ENCODE measurements around the gene MED26. TPM values are rescaled to one million over a fixed set of nuclear protein-coding genes. Genes with fewer than 3 reads are reported as not detected.

MED26 gene
- total RNA-seq, 3 donors from 2014 or later = 5.6 to 10.0 (median 7.5) TPM

- no peak for TF ChIP-seq POLR2AphosphoS5 (IDR thresholded peaks at IDR 0.05)
- no peak for TF ChIP-seq CTCF (IDR thresholded peaks at IDR 0.05)
- TF ChIP-seq POLR2A (IDR thresholded peaks at IDR 0.05) = no peak
- no peaks in the 10 kb centered on the region for H3K9me3 ChIP-seq
- no peaks in the 10 kb centered on the region for H3K27me3 ChIP-seq
- no peaks in the 10 kb centered on the region for H3K36me3 ChIP-seq
- H3K4me1 ChIP-seq = peaks cover 0 to 9% of the 10 kb centered on the region in 2 donors
- H3K27ac ChIP-seq = peak within 1 kb of the TSS; percentile 84 to 95
- peak within 1 kb of the TSS; percentile 70 to 90 (median 73) for H3K4me3 ChIP-seq
- intact Hi-C loops (cut with DNase I; ENCODE audit: low total_unique reads) = loop anchor here (5.0 kb wide), 2 partner anchors 1621 to 1636 kb away; partner anchors contain the start of gene JUND
- DNase-seq (ENCODE audit: low spot score in 2 of 2) = peak; percentile 30 to 52
Measured at GRCh38 chr19:16660763-16661479, 32.9 kb upstream of the MED26 start, which contains the start of gene TMEM38A. TMEM38A (plus strand) TSS chr19:16661139; CDS start chr19:16661218, 79 bp downstream.

- peak within 1 kb of the TSS; percentile 70 to 90 (median 73) for H3K4me3 ChIP-seq
- intact Hi-C loops (cut with DNase I; ENCODE audit: low total_unique reads) = loop anchor here (5.0 kb wide), 2 partner anchors 1622 to 1637 kb away; partner anchors contain the start of gene JUND
- peaks cover 0 to 9% of the 10 kb centered on the region in 2 donors for H3K4me1 ChIP-seq
Measured at GRCh38 chr19:16659832-16660708, 32.1 kb upstream of the MED26 start, which contains the start of gene SMIM7. SMIM7 (minus strand) TSS chr19:16660144; CDS start chr19:16660110, 34 bp downstream.

GRCh38 chr19:16659464-16659831 lies 31.4 kb upstream of the MED26 start:
- peak overlapping the region; percentile 70 to 90 (median 73) for H3K4me3 ChIP-seq
- intact Hi-C loops (cut with DNase I; ENCODE audit: low total_unique reads) = no loop called here
- peak overlapping the region; percentile 84 to 95 for H3K27ac ChIP-seq
- TF ChIP-seq POLR2A (IDR thresholded peaks at IDR 0.05) (no peak), CTCF (IDR thresholded peaks at IDR 0.05) (no peak), POLR2AphosphoS5 (IDR thresholded peaks at IDR 0.05) (no peak)
- H3K27me3 ChIP-seq = no peaks in the 10 kb centered on the region
- H3K4me1 ChIP-seq = peaks cover 0 to 9% of the 10 kb centered on the region in 2 donors
- H3K9me3 ChIP-seq = no peaks in the 10 kb centered on the region
- no peaks in the 10 kb centered on the region for H3K36me3 ChIP-seq
- peak in 1 of 2 donors; percentile 18 for DNase-seq (ENCODE audit: low spot score in 2 of 2)

More at GRCh38 chr19:16659832-16660708, 32.1 kb upstream of the MED26 start, which contains the start of gene SMIM7:
- H3K27ac ChIP-seq = peak within 1 kb of the TSS; percentile 84 to 95
- no peaks in the 10 kb centered on the region for H3K9me3 ChIP-seq
- no peaks in the 10 kb centered on the region for H3K36me3 ChIP-seq
- peak; percentile 98 for DNase-seq (ENCODE audit: low spot score in 2 of 2)
- no peaks in the 10 kb centered on the region for H3K27me3 ChIP-seq
- TF ChIP-seq POLR2A (IDR thresholded peaks at IDR 0.05) (peak; percentile 95), CTCF (IDR thresholded peaks at IDR 0.05) (peak in 2 of 3 donors; percentile 15 to 20), POLR2AphosphoS5 (IDR thresholded peaks at IDR 0.05) (peak; percentile 97 to 99 (median 98))

GRCh38 chr19:16657384-16657783 lies 29.4 kb upstream of the MED26 start:
- Histone ChIP-seq H3K4me1 (peaks cover 0 to 9% of the 10 kb centered on the region in 2 donors), H3K4me3 (no peak overlapping the region), H3K9me3 (no peaks in the 10 kb centered on the region), H3K27ac (no peak overlapping the region), H3K27me3 (no peaks in the 10 kb centered on the region), H3K36me3 (no peaks in the 10 kb centered on the region)
- DNase-seq (ENCODE audit: low spot score in 2 of 2) = no peak
- intact Hi-C loops (cut with DNase I; ENCODE audit: low total_unique reads) = no loop called here
- TF ChIP-seq POLR2AphosphoS5 (IDR thresholded peaks at IDR 0.05) (no peak), POLR2A (IDR thresholded peaks at IDR 0.05) (no peak), CTCF (IDR thresholded peaks at IDR 0.05) (no peak)
